ELR (cell line): Measurements from ENCODE around the gene CBY2.
"Not testable (repeated sequence)": the region's sequence is repeated elsewhere in the genome, so short reads cannot be mapped to it uniquely, and the experiment has no call there.

ENCODE experiments used
- DNase-seq: peaks from one replicate; pipeline ENCODE4 v3.0.0-alpha.2; 2015; ENCODE audit warnings: low read depth

Gene CBY2

DNA sequence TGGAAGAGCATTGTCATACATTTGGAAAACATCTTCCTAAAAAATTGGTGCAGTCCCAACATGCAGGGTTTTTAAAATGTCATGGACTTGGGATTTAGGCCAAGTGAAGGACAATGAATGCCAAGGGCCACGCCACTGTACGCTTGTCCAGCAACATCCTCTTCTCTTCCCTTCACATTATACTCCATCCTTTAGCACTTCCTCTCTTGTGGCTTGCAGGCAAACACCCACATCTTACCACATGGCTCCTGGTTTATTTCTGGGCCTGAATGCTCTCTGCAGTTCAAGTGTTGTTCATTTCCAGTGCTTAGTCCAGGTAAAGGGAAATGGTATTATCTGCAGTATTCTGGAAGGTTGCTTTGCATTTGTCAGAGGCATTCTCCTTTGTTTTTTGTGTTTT, 45.0 kb downstream of the CBY2 start:
- no peak for DNase-seq

DNA sequence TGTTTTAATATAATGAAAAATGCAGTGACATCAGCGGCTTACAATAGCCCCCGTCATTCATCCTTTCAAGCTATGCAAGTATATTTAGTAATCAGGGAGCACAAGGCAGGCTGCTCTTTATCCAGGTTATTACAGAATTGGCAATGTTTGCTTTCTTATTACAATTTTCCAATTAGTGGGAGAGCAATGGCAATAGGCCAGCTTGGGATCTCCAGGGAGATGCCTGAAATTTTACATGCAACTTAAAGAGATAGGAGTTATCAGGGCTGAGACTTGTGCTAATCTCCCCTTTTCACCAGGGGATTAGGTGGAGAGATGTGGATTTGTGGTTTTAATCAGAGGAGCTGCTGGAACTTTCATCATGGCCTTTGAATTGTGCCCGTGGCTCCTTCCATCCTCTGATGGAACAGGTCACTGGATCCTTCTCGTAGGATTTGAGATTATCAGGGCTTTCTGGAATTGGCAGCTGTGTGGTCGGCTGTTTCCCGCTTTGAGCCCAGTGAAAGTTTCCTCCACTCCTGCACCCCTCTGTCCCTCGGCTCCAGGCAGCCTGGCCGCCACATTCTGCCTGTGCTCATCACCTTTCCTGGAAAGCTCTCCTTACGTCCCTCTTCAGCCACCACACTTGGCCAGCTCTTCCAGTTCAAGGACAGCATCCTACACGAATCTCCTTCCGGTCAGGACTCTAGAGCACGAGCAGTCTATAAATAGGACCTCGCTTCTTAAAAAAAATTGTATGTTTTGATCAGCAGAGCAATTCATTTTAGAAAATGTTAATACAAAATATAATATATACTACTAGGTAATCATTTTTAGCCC, 47.0 kb downstream of the CBY2 start:
- no peak for DNase-seq

DNA sequence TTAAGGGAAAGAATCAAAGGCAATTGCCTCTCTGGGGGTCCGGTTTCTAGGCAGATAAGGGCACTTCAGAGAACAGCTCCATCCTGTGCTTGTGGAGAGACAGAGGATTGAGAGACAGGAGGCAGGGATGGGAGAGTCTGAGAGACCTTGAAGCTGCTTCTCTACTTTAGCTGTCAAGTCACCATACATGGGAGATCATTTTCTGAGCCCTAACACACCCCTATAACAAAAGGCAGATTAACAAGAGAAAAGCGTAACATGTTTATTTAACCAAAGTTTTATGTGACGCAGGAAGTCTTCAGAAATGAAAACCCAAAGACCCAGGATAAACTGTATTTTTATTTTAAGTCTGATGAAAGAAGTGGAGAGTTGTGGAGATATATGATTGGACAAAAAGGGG, 48.4 kb downstream of the CBY2 start:
- DNase-seq = no peak

DNA sequence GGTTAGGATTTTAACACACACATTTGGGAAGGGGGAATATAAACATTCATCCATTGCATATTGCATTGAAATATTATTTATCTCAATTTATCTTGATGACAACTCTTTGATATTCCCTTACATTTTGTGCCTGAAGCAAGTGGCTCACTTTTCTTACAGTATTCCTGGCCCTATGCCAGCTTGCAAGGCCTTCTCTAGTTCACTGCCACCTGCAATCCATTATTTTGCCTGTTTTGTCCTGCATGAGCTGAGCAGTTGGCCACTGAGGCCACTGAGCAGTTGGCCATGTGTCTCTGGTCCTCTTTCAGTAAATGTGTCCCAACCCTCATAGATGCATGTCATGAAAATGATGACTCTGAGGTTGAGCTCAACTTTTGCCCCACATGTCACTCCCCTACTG, 49.8 kb downstream of the CBY2 start:
- DNase-seq = no peak

DNA sequence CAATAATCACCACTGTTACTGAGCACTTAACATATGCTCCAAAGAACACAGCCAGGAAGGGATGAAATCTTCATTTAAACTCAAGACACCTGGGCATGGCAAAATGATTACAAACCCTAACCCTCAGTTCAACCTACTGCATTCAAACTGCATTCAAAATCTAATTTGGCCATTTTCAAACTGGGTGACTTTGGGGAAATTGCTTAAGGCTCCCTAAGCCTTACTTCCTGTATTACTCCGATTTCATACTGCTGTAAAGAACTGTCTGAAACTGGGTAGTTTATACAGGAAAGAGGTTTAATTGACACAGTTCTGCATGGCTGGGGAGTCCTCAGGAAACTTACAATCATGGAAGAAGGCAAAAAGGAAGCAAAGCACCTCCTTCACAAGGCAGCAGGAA, 50.4 kb downstream of the CBY2 start:
- DNase-seq = no peak

DNA sequence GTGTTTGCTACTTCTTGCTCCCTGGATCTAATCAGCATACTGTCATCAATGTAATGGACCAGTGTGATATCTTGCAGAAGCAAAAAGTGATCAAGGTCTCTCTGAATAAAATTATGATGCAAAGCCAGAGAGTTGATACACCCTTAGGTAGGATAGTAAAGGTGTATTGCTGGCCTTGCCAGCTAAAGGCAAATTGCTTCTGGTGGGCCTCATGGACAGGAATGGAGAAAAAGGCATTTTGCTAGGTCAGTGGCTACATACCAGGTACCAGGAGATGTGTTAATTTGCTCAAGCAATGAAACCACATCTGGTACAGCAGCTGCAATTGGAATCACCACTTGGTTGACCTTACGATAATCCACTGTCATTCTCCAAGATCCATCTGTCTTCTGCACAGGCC, 54.4 kb downstream of the CBY2 start:
- DNase-seq = not testable (repeated sequence)

DNA sequence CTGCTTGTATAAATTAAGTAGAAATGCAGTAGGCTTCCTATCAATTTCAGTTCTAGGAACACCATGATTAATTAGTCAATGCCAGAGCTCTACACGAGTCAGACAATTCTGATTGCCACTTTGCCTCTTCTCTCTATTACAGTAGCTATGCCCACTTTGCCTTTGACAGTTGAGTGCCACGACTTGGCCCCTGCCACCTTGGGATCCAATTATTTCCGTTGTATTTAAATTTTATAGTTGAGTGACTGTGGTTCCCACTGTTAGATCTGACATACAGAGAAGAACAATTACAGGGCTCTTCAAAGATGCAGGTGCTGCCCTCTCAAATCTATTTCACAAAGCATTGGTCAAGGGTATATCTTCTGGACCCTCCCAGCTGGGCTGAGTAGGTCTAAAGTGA, 55.5 kb downstream of the CBY2 start:
- not testable (repeated sequence) for DNase-seq

DNA sequence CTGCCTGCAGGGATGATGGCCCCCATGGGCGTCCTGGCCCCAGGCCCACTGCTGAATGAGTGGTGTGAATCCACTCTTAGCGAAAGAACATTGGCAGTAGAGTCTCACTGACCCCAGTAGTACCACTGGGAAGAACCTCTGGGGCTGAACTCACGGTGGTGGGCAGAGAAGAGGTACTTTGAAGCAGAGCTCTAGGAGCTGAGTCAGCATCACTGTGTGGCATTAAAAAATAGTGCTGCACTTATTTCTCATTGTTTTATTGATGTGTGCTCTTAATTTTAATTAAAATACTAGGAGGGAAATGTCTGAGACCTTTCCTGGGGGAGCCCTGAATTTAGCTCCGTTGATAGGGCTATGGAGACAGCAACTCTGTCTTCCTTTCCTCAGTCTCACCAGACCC, 61.3 kb downstream of the CBY2 start:
- no peak for DNase-seq
